LoVo (cell line): ENCODE results near the gene PRKACA.
A peak's percentile ranks its signal among the peaks of the same experiment; 100 is the strongest.

Experiments
- DNase-seq: peaks from one replicate; pipeline ENCODE4 v3.0.0-alpha.2; 2016; ENCODE audit warnings: low spot score

The PRKACA gene

GRCh38 chr19:14117668-14118164 is at the start of gene PRKACA:
PRKACA (minus strand) TSS chr19:14117762; CDS start chr19:14117547, 215 bp downstream.
- peak; percentile 97 for DNase-seq

GRCh38 chr19:14166999-14167575 is 49.5 kb upstream of the PRKACA start:
- no peak for DNase-seq

GRCh38 chr19:14165990-14166830 is 48.6 kb upstream of the PRKACA start:
- no peak for DNase-seq

- no peak for DNase-seq
These were observed 47.3 kb upstream of the PRKACA start for GRCh38 chr19:14164724-14165493.

- DNase-seq: no peak
These were observed 46.5 kb upstream of the PRKACA start for GRCh38 chr19:14164082-14164481.

- no peak for DNase-seq
These were observed 45.3 kb upstream of the PRKACA start for GRCh38 chr19:14162871-14163297.

- no peak for DNase-seq
These were observed 43.7 kb upstream of the PRKACA start for GRCh38 chr19:14161305-14161704.

GRCh38 chr19:14160017-14160703 is 42.6 kb upstream of the PRKACA start:
- no peak for DNase-seq

- DNase-seq: no peak
These were observed 41.5 kb upstream of the PRKACA start for GRCh38 chr19:14159059-14159458.

- DNase-seq: no peak
These were observed 40.9 kb upstream of the PRKACA start for GRCh38 chr19:14158276-14159023.

GRCh38 chr19:14156971-14157717 is 39.6 kb upstream of the PRKACA start:
- no peak for DNase-seq

GRCh38 chr19:14156122-14156521 is 38.6 kb upstream of the PRKACA start:
- no peak for DNase-seq

GRCh38 chr19:14155371-14155770 is 37.8 kb upstream of the PRKACA start:
- no peak for DNase-seq

GRCh38 chr19:14152713-14153112 is 35.2 kb upstream of the PRKACA start:
- DNase-seq: no peak

- DNase-seq: no peak
These were observed 33.5 kb upstream of the PRKACA start for GRCh38 chr19:14150770-14151661.

GRCh38 chr19:14150041-14150769 is 32.6 kb upstream of the PRKACA start:
- no peak for DNase-seq

GRCh38 chr19:14149509-14149994 is 32.0 kb upstream of the PRKACA start:
- no peak for DNase-seq

- no peak for DNase-seq
These were observed 31.3 kb upstream of the PRKACA start for GRCh38 chr19:14148751-14149410.
